Activated CD8-positive, alpha-beta memory T cell treated with anti-CD3 and anti-CD28 coated beads, Interleukin-2, amount 50 U/mL, for 24 hours (primary cell): ENCODE data around the gene P2RY8.
"Not testable (repeated sequence)": the region's sequence is repeated elsewhere in the genome, so short reads cannot be mapped to it uniquely, and the experiment has no call there.

ENCODE experiments used
- DNase-seq: peaks from one replicate; pipeline ENCODE4 v3.0.0-alpha.2; 2020; ENCODE audit errors: extremely low read depth

The P2RY8 gene

GRCh38 chrX:1537031-1537715, at the start of gene P2RY8:
Gene P2RY8, minus strand, starts transcription at chrX:1537185. Its CDS starts 70,627 bp downstream, at chrX:1466558.
- peak; percentile 61 for DNase-seq

DNA sequence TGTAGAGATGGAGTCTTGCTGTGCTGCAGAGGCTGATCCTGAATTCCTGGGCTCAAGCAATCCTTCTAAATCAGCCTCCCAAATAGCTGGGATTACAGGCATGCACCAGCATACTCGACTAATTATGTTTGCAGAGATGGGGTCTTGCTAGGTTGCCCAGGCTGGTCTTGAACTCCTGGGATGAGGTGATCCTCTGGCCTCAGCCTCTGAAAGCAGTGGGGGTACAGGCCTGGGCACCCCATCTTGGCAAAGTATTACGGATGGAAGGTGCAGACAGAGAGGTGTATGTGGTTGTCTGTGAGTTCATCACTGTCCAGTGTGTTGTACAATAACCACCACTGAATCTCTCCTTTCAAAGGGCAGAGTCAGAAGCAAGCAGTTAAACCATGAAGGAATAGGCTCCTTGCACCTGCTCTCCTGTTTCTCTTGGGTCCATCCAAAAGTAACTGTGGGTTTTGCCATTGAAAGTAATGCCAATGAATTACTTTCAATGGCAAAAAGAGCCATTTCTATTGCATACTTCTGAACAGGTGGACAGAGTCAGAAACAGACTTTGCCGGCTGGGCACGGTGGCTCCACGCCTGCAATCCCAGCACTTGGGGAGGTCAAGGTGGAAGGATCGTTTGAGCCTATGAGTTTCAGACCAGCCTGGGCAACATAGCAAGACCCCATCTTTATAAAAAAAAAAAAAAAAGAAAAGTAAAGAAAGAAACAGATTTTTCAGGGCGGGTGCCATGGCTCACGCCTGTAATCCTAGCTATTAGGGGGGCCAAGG, 47.4 kb upstream of the P2RY8 start:
- DNase-seq, result no peak

DNA sequence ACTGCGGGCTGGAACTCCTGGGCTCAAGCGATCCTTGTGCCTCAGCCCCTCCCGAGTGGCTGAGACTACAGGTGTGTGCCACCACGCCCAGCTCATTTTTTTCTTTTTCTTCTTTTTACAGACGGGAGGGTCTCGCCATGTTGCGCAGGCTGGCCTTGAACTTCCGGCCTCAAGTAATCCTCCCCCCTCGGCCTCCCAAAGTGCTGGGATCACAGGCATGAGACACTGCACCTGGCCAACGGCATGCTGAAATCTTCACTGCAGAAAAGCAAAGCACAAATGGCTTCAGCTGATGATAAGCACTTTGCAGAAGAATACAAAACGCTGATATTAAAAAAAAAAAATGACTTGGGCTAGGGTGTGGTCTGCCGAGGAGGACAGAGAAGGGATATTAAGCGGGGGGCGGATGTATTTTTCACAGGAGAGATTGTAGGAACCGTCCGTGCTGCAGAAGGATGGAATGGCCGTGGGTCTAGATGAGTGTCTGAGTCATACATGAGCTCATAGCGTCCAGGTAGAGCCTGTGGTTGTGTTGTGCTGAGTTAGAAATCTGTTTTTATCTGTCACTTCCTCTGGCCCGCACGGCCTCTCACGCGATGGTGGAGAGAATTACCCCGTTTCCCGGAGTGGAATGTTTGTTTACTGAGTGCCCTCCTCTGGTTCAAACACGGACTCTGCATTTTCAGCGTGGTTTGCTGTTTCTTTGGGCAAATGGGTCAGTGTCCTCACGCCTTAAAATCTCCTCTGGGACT, 45.9 kb upstream of the P2RY8 start:
- peak; percentile 48 for DNase-seq

- peak; percentile 62 for DNase-seq
These were observed 44.1 kb upstream of the P2RY8 start for GRCh38 chrX:1581132-1581531.

DNA sequence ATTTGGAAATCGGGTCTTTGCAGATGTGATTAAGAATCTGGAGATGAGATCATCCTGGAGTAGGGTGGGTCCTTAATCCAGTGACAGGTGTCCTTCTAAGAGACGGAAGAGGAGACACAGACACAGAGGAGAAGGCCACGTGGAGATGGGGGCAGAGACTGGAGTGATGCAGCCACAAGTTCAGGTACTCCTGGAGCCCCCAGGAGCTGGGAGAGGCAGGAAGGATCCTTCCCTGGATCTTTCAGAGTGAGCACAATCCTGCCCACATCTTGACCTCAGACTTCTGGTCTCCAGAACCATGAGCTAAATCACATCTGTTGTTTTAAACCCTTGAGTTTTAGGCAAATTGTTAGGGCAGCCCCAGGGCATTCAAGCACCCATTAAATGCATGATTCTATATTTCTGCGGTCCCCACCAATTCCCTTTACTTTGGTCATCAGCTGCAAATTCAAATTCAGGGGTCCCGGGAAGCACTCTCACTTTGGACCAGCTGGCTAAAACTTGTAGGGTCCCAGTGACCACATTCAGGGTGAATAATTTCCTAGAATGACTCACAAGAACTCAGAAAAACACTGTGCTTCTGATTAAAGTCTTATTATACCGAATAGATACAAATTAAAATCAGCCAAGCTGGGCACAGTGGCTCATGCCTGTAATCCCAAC, 41.7 kb upstream of the P2RY8 start:
- DNase-seq, result no peak

- no peak for DNase-seq
These were observed 40.9 kb upstream of the P2RY8 start for GRCh38 chrX:1577845-1578244.

GRCh38 chrX:1576201-1576992, 39.4 kb upstream of the P2RY8 start:
- DNase-seq, result no peak

- DNase-seq, result not testable (repeated sequence)
These were observed 37.2 kb upstream of the P2RY8 start for GRCh38 chrX:1574181-1574580.

DNA sequence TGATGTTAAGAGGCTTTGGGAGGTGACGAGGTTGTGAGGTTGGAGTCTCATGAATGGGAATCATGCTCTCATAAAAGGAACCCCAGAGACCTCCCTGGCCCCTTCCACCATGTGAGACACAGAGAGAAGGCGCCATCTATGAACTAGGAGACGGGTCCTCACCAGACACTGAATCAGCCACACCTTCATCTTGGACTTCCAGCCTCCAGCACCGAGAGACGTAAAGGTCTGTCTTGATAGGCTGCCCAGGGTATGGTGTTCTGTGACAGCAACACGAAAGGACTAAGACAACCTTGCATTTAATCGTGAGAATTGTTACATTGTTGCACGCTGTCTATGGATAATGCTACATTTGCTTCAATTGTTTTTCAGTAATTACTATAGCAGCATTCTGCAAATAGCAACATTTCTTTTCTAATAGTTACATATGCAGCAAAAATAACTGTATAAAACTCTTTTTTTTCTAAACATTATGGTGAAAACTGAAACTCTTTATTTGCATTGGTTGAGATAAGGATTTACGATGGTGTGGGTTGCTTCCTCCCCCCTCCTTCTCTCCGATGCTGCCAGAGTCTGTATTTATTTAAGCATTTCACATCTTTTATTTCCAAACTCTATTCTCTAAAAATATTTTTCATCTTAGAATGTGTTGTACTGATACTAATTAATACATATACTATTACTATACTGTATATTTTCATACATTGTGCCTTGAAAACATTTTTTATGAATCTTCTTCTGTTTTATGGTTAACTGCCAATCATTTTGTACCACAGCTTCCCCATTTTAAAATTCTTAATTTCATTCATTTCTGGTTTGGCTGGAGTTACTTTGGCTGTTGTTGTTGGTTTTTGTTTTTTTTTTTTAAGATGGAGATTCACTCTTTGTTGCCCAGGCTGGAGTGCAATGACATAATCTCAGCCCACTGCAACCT, 28.0 kb upstream of the P2RY8 start:
- DNase-seq, result no peak

GRCh38 chrX:1564077-1564476, 27.1 kb upstream of the P2RY8 start:
- DNase-seq, result not testable (repeated sequence)

GRCh38 chrX:1561164-1561563, 24.2 kb upstream of the P2RY8 start:
- DNase-seq, result no peak

DNA sequence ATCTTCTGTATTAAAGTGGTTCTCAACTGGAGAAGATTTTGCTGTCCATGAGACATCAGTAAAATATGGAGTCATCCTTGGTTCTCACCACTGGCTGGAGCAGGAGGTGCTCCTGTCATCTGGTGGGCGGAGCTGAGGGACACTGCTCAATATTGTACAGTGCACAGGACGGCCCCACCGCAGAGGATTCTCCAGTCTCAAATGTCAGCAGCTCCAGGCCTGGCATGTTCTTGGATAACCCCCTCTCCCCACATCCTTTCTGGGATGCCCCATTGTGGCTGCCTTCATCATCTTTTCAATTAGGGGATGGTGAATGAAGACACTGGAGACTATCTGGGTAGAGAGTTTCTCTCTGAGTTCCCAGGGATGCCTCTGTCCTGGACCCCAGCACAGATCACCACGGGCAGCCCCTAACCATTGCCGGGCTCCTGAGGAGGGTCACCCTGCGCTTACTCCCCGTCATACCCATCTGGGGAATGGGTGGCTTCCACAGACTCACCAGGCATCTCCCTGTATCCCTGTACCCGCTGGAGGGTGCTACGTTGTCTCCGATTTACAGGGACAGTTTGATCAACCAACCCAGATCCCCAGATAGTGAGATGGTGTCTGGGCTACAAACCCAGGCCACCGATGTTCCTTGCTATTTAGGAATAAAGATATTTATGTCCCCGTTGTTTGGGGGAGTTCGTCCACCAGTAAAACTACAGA, 21.9 kb upstream of the P2RY8 start:
- no peak for DNase-seq

GRCh38 chrX:1557442-1557841, 20.5 kb upstream of the P2RY8 start:
- not testable (repeated sequence) for DNase-seq

- DNase-seq, result no peak
These were observed 18.4 kb upstream of the P2RY8 start for GRCh38 chrX:1555370-1555769.

DNA sequence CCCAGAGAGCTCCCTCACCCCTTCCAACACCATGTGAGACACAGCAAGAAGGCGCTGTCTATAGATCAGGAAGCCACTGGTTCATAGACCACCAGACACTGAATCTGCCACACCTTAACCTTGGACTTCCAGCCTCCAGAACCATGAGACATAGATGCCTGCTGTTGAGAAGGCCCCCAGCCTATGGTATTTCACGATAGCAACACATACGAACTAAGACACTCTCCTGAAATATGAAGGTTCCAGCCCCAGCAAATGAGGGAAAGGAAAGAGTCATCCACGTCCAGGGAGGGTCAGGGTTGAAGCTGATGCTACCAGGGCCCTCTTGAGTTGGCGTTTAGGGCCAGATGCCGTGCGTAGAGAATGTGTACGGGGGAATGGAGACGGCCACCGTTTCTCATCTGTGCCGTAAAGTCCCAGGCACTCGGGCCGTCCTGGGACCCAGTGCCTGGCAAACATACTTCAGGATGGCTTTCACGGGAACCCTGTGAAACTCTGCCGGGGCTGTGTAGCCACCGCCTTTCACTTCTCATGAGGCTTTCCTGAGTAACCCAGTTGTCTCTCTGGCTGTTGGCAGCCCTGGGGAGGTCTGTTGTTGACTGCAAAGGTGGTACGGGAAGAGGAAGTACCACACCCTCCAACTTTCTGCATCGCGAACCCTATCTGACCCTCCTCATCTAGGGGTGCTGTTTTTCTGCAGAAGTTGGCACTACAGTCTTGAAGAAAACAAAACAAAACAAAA, 17.7 kb upstream of the P2RY8 start:
- DNase-seq, result no peak

- DNase-seq, result no peak
These were observed 15.1 kb upstream of the P2RY8 start for GRCh38 chrX:1551959-1552546.

DNA sequence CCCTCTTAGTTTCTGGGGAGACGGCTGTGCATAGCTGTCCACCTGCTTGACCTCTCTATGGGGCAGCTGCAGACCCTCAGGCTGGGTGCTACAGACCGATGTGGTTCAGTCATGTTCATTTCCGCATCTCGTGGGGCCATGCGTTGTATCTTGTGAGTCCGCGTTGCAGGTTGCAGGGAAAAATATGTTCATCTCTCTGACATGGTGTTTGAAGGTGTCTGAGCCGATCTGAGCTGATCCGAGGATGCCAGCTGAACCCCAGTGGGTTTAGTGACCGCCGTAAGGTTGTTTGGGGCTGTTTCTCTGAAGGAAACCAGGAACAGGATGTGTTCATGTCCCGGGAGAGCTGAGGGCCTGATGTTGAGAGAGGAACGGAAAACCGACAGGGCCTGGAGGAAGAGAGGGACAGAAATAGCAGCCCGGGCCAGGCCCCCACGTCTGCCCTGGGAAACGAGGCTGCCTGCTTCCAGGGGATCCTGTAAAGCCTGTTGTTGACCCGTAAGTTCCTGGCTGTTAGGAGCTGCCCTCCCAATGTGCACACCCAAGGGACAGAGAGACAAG, 9.8 kb upstream of the P2RY8 start:
- DNase-seq, result no peak

DNA sequence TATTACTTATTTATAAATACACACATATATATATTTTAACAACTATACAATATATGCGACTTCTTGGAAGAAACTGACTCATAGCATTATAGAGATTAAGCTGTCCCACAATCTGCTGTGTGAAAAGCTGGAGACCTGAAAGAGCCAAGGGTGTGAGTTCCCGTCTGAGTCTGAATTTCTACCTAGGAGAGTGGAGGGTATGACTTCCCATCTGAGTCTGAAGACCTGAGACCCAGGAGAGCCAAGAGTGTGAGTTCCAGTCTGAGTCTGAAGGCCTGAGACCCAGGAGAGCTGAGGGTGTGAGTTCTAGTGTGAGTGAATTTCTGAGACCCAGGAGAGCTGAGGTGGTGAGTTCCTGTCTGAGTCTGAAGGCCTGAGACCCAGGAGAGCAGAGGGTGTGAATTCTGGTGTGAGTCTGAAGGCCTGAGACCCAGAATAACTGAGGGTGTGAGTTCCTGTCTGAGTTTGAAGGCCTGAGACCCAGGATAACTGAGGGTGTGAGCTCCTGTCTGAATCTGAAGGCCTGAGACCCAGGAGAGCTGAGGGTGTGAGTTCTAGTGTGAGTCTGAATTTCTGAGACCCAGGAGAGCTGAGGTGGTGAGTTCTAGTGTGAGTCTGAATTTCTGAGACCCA, 8.9 kb upstream of the P2RY8 start:
- no peak for DNase-seq
